Coronary artery (tissue), 2 donors: ENCODE results near the gene MPC2.

Experiments
- DNase-seq: peaks from one replicate; pipeline ENCODE4 v3.0.0-alpha.2; 2017; ENCODE audit warnings: low spot score
- H3K27ac ChIP-seq, 2 donors: fragments of 200-600 bp; sonication (generic); one replicate each; pipeline ENCODE4 v1.5.1; 2016 to 2019
- H3K4me3 ChIP-seq: fragments of 200-600 bp; sonication (generic); 2 replicates; pipeline ENCODE4 v1.5.1; 2016; ENCODE audit warnings: mild to moderate bottlenecking, moderate library complexity
- CTCF ChIP-seq: fragments of 200-600 bp; sonication (generic); IDR thresholded peaks from one replicate; pipeline ENCODE4 v1.5.1; 2019; ENCODE audit warnings: antibody characterized with exemption

The MPC2 gene

GRCh38 chr1:167936930-167937708 is at the start of gene MPC2:
Gene MPC2, minus strand, starts transcription at chr1:167937072. Its CDS starts 1,231 bp downstream, at chr1:167935841.
- H3K4me3 ChIP-seq = peak within 1 kb of the TSS; percentile 92
- no peak for TF ChIP-seq CTCF
- peak within 1 kb of the TSS; percentile 94 to 98 for H3K27ac ChIP-seq
- peak; percentile 75 for DNase-seq

- H3K27ac ChIP-seq = no peak overlapping the region
- no peak for TF ChIP-seq CTCF
- H3K4me3 ChIP-seq = no peak overlapping the region
- no peak for DNase-seq
These were observed 48.1 kb upstream of the MPC2 start for GRCh38 chr1:167984886-167985489.

GRCh38 chr1:167983797-167984420 is 47.0 kb upstream of the MPC2 start:
- TF ChIP-seq CTCF = no peak
- Histone ChIP-seq H3K4me3 (no peak overlapping the region), H3K27ac (no peak overlapping the region)
- no peak for DNase-seq

- Histone ChIP-seq H3K27ac (no peak overlapping the region), H3K4me3 (no peak overlapping the region)
- no peak for DNase-seq
- no peak for TF ChIP-seq CTCF
These were observed 45.1 kb upstream of the MPC2 start for GRCh38 chr1:167981933-167982332.

GRCh38 chr1:167977245-167977644 is 40.4 kb upstream of the MPC2 start:
- no peak overlapping the region for H3K4me3 ChIP-seq
- DNase-seq = no peak
- no peak overlapping the region for H3K27ac ChIP-seq
- no peak for TF ChIP-seq CTCF

- no peak for DNase-seq
- H3K27ac ChIP-seq = no peak overlapping the region
- H3K4me3 ChIP-seq = no peak overlapping the region
- no peak for TF ChIP-seq CTCF
These were observed 37.8 kb upstream of the MPC2 start for GRCh38 chr1:167974698-167975097.
